ENCODE data around the gene TBC1D10A.

DNA sequence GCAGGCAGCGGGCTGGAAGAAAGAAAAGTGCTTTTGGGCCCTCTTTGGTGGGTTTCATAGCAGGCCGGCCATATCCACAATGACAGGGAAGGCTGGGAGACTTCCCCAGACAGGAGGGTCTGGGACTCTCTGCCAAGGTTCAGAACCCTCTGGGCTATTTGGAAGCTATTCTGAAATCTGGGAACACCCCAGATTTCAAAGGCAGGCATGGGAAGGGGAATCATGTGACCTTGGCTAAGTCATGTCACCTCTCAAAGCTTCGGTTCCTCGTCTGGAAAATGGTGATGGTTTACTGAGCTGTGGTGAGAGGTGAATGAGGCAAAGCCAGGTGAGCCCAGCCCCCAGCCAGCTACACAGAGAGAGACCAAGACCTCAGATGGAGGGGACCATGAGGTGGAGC lies 42.1 kb downstream of the TBC1D10A start:
- TF ChIP-seq, protein P1, sequence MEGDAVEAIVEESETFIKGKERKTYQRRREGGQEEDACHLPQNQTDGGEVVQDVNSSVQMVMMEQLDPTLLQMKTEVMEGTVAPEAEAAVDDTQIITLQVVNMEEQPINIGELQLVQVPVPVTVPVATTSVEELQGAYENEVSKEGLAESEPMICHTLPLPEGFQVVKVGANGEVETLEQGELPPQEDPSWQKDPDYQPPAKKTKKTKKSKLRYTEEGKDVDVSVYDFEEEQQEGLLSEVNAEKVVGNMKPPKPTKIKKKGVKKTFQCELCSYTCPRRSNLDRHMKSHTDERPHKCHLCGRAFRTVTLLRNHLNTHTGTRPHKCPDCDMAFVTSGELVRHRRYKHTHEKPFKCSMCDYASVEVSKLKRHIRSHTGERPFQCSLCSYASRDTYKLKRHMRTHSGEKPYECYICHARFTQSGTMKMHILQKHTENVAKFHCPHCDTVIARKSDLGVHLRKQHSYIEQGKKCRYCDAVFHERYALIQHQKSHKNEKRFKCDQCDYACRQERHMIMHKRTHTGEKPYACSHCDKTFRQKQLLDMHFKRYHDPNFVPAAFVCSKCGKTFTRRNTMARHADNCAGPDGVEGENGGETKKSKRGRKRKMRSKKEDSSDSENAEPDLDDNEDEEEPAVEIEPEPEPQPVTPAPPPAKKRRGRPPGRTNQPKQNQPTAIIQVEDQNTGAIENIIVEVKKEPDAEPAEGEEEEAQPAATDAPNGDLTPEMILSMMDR (IDR thresholded peaks at IDR 0.05) = no peak
- TF ChIP-seq POLR2A (IDR thresholded peaks at IDR 0.05) = no peak
